Activated CD4-positive, alpha-beta T cell treated with anti-CD3 and anti-CD28 coated beads, Interleukin-2, amount 10 ng/mL, durations not matched to agents 24 days and 14 days (primary cell): ENCODE data around the gene EXOSC10. TPM values are rescaled to one million over a fixed set of nuclear protein-coding genes. Genes with fewer than 3 reads are reported as not detected.
"Not testable (repeated sequence)": the region's sequence is repeated elsewhere in the genome, so short reads cannot be mapped to it uniquely, and the experiment has no call there.

Experiments
- DNase-seq: peaks from one replicate; pipeline ENCODE4 v3.0.0; 2022
- H3K27ac Mint-ChIP-seq: one replicate; pipeline ENCODE4 v1.8.0; 2022; ENCODE audit warnings: mild to moderate bottlenecking, mixed read lengths
- H3K27me3 Mint-ChIP-seq: one replicate; pipeline ENCODE4 v1.8.0; 2022; ENCODE audit warnings: mixed read lengths
- H3K36me3 Mint-ChIP-seq: one replicate; pipeline ENCODE4 v1.8.0; 2022; ENCODE audit warnings: low read depth, mild to moderate bottlenecking, mixed read lengths
- H3K4me1 Mint-ChIP-seq: one replicate; pipeline ENCODE4 v1.8.0; 2021; ENCODE audit warnings: mixed read lengths
- H3K4me3 Mint-ChIP-seq: one replicate; pipeline ENCODE4 v1.8.0; 2022; ENCODE audit warnings: mild to moderate bottlenecking, moderate library complexity, mixed read lengths
- H3K9me3 Mint-ChIP-seq: one replicate; pipeline ENCODE4 v1.8.0; 2021; ENCODE audit warnings: mixed read lengths
- intact Hi-C: fragments of 100-400 bp; cut with micrococcal nuclease; formaldehyde crosslinking; loops from one replicate; pipeline ENCODE4 v1.15.1; 2023
- total RNA-seq: library from RNA; stranded (reverse); gene quantifications from 2 replicates; pipeline ENCODE4 v1.2.3, GENCODE V29; 2022

EXOSC10 gene
- total RNA-seq, 1 donor from 2014 or later = 93.0 TPM

- peaks cover 56% of the 10 kb centered on the region for H3K36me3 Mint-ChIP-seq
- H3K27ac Mint-ChIP-seq, H3K9me3 Mint-ChIP-seq, H3K4me3 Mint-ChIP-seq, H3K4me1 Mint-ChIP-seq, DNase-seq, intact Hi-C loops, H3K27me3 Mint-ChIP-seq: not testable (repeated sequence)
Measured at GRCh38 chr1:11083784-11084183, 15.9 kb downstream of the EXOSC10 start.

- Mint-ChIP-seq H3K4me3 (no peak overlapping the region), H3K4me1 (no peaks in the 10 kb centered on the region), H3K36me3 (peaks cover 54% of the 10 kb centered on the region), H3K27ac (no peak overlapping the region), H3K27me3 (no peaks in the 10 kb centered on the region), H3K9me3 (no peaks in the 10 kb centered on the region)
- intact Hi-C loops = no loop called here
- DNase-seq = no peak
Measured at GRCh38 chr1:11080931-11081330, 18.7 kb downstream of the EXOSC10 start.

GRCh38 chr1:11078631-11079030 lies 21.0 kb downstream of the EXOSC10 start:
- Mint-ChIP-seq H3K4me3 (no peak overlapping the region), H3K9me3 (no peaks in the 10 kb centered on the region), H3K36me3 (peaks cover 55% of the 10 kb centered on the region), H3K27ac (no peak overlapping the region), H3K4me1 (no peaks in the 10 kb centered on the region), H3K27me3 (no peaks in the 10 kb centered on the region)
- DNase-seq = no peak
- intact Hi-C loops = no loop called here

- H3K27me3 Mint-ChIP-seq, H3K27ac Mint-ChIP-seq, intact Hi-C loops, H3K4me1 Mint-ChIP-seq, H3K9me3 Mint-ChIP-seq, H3K4me3 Mint-ChIP-seq, DNase-seq: not testable (repeated sequence)
- H3K36me3 Mint-ChIP-seq = peaks cover 60% of the 10 kb centered on the region
Measured at GRCh38 chr1:11073398-11073797, 26.3 kb downstream of the EXOSC10 start.

- no peaks in the 10 kb centered on the region for H3K27me3 Mint-ChIP-seq
- intact Hi-C loops = no loop called here
- no peaks in the 10 kb centered on the region for H3K9me3 Mint-ChIP-seq
- H3K4me1 Mint-ChIP-seq = peaks cover 3% of the 10 kb centered on the region
- H3K4me3 Mint-ChIP-seq = no peak overlapping the region
- no peak for DNase-seq
- H3K36me3 Mint-ChIP-seq = peaks cover 59% of the 10 kb centered on the region
- H3K27ac Mint-ChIP-seq = peak overlapping the region; percentile 36
Measured at GRCh38 chr1:11072216-11072917, 27.3 kb downstream of the EXOSC10 start.

GRCh38 chr1:11071463-11072215 lies 28.0 kb downstream of the EXOSC10 start:
- Mint-ChIP-seq H3K27me3 (no peaks in the 10 kb centered on the region), H3K4me1 (peaks cover 3% of the 10 kb centered on the region), H3K27ac (no peak overlapping the region), H3K4me3 (no peak overlapping the region), H3K36me3 (peaks cover 58% of the 10 kb centered on the region), H3K9me3 (no peaks in the 10 kb centered on the region)
- no peak for DNase-seq
- intact Hi-C loops = no loop called here

DNA sequence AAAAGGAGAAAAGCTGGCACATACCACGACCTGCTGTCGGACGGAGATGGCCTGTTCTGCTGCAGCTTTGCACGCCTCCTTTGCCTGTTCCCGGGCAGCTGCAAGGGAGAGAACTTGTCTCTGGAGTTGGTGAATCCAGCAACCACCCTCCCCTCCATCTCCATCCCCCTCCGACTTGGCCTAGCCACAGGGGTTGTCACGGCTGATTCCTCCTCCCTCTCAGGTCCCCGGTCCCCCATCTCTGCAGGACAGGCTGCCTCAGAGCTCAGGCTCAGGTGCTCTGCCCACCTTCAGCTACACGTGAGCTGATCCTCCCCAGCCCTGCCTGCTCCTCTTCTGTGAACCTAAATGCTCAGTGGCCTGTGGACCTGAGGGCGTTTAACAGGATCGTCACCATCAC lies 28.8 kb downstream of the EXOSC10 start:
- no peak overlapping the region for H3K27ac Mint-ChIP-seq
- peaks cover 3% of the 10 kb centered on the region for H3K4me1 Mint-ChIP-seq
- no peaks in the 10 kb centered on the region for H3K27me3 Mint-ChIP-seq
- peaks cover 56% of the 10 kb centered on the region for H3K36me3 Mint-ChIP-seq
- intact Hi-C loops = no loop called here
- no peaks in the 10 kb centered on the region for H3K9me3 Mint-ChIP-seq
- DNase-seq = no peak
- no peak overlapping the region for H3K4me3 Mint-ChIP-seq

DNA sequence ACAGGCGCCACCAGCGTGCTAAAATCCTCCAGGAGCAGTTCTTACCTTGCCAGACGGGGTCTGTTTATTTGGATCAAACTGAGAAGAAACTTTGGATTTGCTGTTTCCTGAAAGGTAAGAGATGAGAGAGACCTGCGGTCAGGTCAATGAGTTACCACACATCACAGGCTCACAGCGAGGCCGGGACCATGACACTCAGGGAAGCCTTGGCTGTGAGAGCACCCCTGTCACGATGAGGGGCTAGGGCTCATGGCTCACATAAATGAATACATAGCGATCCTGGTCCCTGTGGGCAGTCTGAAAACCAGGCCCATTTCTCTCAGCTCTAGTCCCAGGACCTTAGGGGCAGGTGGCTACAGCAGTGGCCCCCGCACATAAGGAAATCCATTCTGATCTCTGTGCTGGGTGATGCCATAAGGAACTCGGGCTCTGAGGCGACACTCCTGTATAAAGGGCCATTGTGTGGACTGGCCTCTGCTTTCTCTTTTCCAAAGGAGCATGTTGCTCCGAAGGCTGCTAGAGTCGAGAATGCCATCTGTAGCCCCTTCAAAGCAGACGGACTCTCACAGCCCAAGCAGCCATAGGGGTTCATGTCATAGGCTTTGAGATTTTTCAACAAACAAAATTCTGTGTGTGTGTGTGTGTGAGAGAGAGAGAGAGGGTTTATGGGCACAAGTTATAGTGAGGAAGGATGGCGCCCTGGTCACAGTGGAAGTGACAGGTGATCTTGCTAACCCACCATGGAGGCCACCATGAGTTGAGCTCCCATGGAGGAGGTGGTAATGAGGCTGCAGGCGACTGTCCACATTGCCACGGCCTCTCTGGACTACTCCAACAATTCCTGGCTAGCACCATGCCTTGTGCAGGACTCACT lies 30.8 kb downstream of the EXOSC10 start:
- H3K9me3 Mint-ChIP-seq = no peaks in the 10 kb centered on the region
- no peaks in the 10 kb centered on the region for H3K27me3 Mint-ChIP-seq
- no peak for DNase-seq
- peaks cover 59% of the 10 kb centered on the region for H3K36me3 Mint-ChIP-seq
- H3K4me1 Mint-ChIP-seq = peaks cover 3% of the 10 kb centered on the region
- intact Hi-C loops = no loop called here
- H3K4me3 Mint-ChIP-seq = no peak overlapping the region
- H3K27ac Mint-ChIP-seq = no peak overlapping the region

DNA sequence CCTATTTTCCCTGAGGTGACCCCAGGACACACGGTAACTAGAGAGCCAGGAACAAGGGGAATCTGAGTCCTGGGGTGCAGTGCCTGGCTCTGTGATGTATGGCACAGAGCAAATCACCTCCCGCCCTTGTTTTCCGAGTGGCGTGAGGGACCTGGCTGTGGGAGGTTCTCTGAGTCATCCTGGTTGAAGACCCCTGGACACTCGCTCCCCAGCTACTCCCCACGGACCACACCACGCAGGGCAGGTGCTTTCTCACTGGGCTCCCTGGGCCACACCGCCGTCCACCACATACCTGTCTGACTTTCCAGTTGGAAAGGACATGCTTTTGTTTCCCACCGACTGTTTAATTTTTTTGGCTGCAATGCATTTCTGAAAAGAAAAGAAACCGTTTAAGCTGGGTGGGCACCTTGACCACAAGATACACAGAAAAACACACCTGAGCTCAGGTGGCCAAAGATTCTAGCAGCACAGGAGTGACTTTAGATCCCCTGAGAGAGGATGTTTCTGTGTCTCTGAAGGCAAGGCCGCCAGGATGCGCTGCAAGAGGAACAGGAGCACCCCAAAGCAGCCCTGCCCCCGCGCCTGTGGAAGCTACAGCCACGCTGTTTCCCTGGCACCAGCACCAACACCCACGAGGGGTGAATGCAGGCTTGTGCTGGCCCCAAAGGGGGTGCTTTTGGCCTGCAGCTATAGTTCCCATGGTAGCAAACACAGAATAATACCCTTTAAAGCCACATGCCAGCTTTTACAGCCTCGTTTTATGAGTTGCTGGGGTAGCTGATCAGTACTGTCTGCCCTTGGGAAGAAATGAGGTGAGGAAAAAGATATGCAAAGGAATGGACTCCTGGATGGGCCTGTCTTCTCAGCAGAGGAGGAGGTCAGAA lies 31.7 kb downstream of the EXOSC10 start:
- Mint-ChIP-seq H3K27ac (no peak overlapping the region), H3K4me3 (no peak overlapping the region), H3K27me3 (no peaks in the 10 kb centered on the region), H3K4me1 (peaks cover 10% of the 10 kb centered on the region), H3K9me3 (no peaks in the 10 kb centered on the region), H3K36me3 (peaks cover 61% of the 10 kb centered on the region)
- intact Hi-C loops = no loop called here
- no peak for DNase-seq

- Mint-ChIP-seq H3K4me3 (no peak overlapping the region), H3K27me3 (no peaks in the 10 kb centered on the region), H3K36me3 (peaks cover 55% of the 10 kb centered on the region)
Measured at GRCh38 chr1:11065796-11066195, 33.9 kb downstream of the EXOSC10 start.

DNA sequence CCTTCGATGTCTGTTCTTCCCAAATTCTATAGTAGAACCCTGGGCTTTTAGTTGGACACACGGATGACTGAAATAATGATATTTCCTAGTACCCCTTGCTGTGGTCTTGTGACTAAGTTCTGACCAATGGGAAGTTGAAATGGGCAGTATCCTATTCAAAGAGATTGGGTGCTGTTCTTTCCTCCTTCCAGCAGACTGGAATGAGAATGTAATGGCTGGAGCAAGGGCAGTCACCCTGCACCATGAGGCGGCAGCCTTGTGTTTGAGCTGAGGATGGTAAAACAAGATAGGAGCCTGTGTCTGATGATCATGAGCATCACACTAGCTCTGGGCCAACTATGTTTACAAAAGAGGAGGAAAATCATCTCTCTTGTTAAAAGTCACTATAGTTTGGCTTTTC lies 34.7 kb downstream of the EXOSC10 start:
- intact Hi-C loops = loop anchor here (5.0 kb wide), 1 partner anchor 197 kb away; the partner anchor contains the start of gene MTOR
- Mint-ChIP-seq H3K4me1 (peaks cover 29% of the 10 kb centered on the region), H3K36me3 (peaks cover 57% of the 10 kb centered on the region), H3K27ac (no peak overlapping the region), H3K4me3 (no peak overlapping the region), H3K27me3 (no peaks in the 10 kb centered on the region), H3K9me3 (no peaks in the 10 kb centered on the region)
- no peak for DNase-seq

More at GRCh38 chr1:11065796-11066195, 33.9 kb downstream of the EXOSC10 start:
- no peaks in the 10 kb centered on the region for H3K9me3 Mint-ChIP-seq
- intact Hi-C loops = no loop called here
- no peak for DNase-seq
- no peak overlapping the region for H3K27ac Mint-ChIP-seq
- H3K4me1 Mint-ChIP-seq = peaks cover 25% of the 10 kb centered on the region

GRCh38 chr1:11063937-11064537 lies 35.6 kb downstream of the EXOSC10 start:
- not testable (repeated sequence) for DNase-seq, H3K27ac Mint-ChIP-seq, H3K27me3 Mint-ChIP-seq, H3K4me3 Mint-ChIP-seq, H3K9me3 Mint-ChIP-seq
- H3K36me3 Mint-ChIP-seq = peaks cover 54% of the 10 kb centered on the region
- intact Hi-C loops = loop anchor here (5.0 kb wide), 1 partner anchor 198 kb away; the partner anchor contains the start of gene MTOR
- peaks cover 25% of the 10 kb centered on the region for H3K4me1 Mint-ChIP-seq
